Activated B cell treated with CpG ODN at 0.5 μM for 24 hours (primary cell): ENCODE data around the gene RUSF1. TPM values are rescaled to one million over a fixed set of nuclear protein-coding genes. Genes with fewer than 3 reads are reported as not detected.

Experiments
- ATAC-seq: fragments of 200-7000 bp; cut with Tn5 transposase; one replicate; pipeline ENCODE4 v1.10.0; 2021; ENCODE audit warnings: low read depth, mild to moderate bottlenecking, moderate library complexity
- CTCF ChIA-PET: fragments of 350-600 bp; sonication (Branson Sonifier 250); formaldehyde crosslinking; loops from one replicate; lab custom pipeline; 2021; ENCODE audit warnings: antibody characterized with exemption; lab: Charles Lee
- POLR2A ChIA-PET: fragments of 350-600 bp; sonication (Branson Sonifier 250); formaldehyde crosslinking; loops from one replicate; lab custom pipeline; 2021; ENCODE audit warnings: antibody characterized with exemption; lab: Charles Lee
- DNase-seq: peaks from one replicate; pipeline ENCODE4 v3.0.0; 2022
- H3K27ac Mint-ChIP-seq: one replicate; pipeline ENCODE4 v1.8.0; 2020; ENCODE audit warnings: mixed read lengths
- H3K27me3 Mint-ChIP-seq: one replicate; pipeline ENCODE4 v1.8.0; 2021; ENCODE audit warnings: mixed read lengths
- H3K36me3 Mint-ChIP-seq: one replicate; pipeline ENCODE4 v1.8.0; 2021; ENCODE audit warnings: low read depth, mixed read lengths
- H3K4me1 Mint-ChIP-seq: one replicate; pipeline ENCODE4 v1.8.0; 2021; ENCODE audit warnings: mixed read lengths
- H3K4me3 Mint-ChIP-seq: one replicate; pipeline ENCODE4 v1.8.0; 2020; ENCODE audit warnings: mild to moderate bottlenecking, mixed read lengths
- H3K9me3 Mint-ChIP-seq: one replicate; pipeline ENCODE4 v1.8.0; 2020; ENCODE audit warnings: mixed read lengths
- intact Hi-C: fragments of 100-400 bp; cut with micrococcal nuclease; formaldehyde crosslinking; loops from one replicate; pipeline ENCODE4 v1.15.1; 2024
- total RNA-seq: library from RNA; stranded (reverse); gene quantifications from 2 replicates; pipeline ENCODE4 v1.2.3, GENCODE V29; 2022
- TF ChIP-seq, protein P1 (sequence below): fragments of 200-600 bp; IDR thresholded peaks from one replicate; pipeline ENCODE4 v1.8.0; 2022; ENCODE audit warnings: antibody characterized with exemption, mild to moderate bottlenecking

The RUSF1 gene
- total RNA-seq, 1 donor from 2014 or later: 59.7 TPM

DNA sequence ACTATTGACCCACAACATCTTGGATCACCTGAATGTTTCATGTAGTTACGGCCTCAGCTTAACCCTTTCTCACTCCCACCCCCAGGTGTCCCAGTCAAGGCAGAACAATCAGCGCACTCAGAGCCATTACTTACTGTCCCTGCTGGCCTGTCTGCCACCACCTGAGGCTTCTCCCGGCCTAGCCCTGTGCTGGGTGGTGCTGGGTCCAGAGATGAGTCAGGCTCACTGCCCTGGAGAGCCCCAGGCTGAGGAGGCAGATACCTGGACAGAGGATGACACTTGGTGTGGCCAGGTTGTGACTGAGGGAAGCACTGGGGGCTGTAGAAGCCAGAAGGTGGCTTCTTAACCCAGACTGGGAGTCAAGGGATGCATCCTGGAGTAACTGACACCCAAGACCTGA, 29.2 kb downstream of the RUSF1 start:
- TF ChIP-seq, protein P1, sequence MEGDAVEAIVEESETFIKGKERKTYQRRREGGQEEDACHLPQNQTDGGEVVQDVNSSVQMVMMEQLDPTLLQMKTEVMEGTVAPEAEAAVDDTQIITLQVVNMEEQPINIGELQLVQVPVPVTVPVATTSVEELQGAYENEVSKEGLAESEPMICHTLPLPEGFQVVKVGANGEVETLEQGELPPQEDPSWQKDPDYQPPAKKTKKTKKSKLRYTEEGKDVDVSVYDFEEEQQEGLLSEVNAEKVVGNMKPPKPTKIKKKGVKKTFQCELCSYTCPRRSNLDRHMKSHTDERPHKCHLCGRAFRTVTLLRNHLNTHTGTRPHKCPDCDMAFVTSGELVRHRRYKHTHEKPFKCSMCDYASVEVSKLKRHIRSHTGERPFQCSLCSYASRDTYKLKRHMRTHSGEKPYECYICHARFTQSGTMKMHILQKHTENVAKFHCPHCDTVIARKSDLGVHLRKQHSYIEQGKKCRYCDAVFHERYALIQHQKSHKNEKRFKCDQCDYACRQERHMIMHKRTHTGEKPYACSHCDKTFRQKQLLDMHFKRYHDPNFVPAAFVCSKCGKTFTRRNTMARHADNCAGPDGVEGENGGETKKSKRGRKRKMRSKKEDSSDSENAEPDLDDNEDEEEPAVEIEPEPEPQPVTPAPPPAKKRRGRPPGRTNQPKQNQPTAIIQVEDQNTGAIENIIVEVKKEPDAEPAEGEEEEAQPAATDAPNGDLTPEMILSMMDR: no peak
- no peak for ATAC-seq
- H3K9me3 Mint-ChIP-seq: no peaks in the 10 kb centered on the region
- peaks cover 17% of the 10 kb centered on the region for H3K4me1 Mint-ChIP-seq
- intact Hi-C loops: no loop called here
- H3K36me3 Mint-ChIP-seq: no peaks in the 10 kb centered on the region
- CTCF ChIA-PET: no interaction called here
- no peak for DNase-seq
- no peak overlapping the region for H3K27ac Mint-ChIP-seq
- H3K4me3 Mint-ChIP-seq: no peak overlapping the region
- peaks cover 4% of the 10 kb centered on the region for H3K27me3 Mint-ChIP-seq
- POLR2A ChIA-PET: interaction anchor here (0.9 to 4.3 kb wide), 2 partner anchors 9 to 19 kb away, joined by 3 to 27 read pairs; partner anchors contain the start of gene ARMC5

DNA sequence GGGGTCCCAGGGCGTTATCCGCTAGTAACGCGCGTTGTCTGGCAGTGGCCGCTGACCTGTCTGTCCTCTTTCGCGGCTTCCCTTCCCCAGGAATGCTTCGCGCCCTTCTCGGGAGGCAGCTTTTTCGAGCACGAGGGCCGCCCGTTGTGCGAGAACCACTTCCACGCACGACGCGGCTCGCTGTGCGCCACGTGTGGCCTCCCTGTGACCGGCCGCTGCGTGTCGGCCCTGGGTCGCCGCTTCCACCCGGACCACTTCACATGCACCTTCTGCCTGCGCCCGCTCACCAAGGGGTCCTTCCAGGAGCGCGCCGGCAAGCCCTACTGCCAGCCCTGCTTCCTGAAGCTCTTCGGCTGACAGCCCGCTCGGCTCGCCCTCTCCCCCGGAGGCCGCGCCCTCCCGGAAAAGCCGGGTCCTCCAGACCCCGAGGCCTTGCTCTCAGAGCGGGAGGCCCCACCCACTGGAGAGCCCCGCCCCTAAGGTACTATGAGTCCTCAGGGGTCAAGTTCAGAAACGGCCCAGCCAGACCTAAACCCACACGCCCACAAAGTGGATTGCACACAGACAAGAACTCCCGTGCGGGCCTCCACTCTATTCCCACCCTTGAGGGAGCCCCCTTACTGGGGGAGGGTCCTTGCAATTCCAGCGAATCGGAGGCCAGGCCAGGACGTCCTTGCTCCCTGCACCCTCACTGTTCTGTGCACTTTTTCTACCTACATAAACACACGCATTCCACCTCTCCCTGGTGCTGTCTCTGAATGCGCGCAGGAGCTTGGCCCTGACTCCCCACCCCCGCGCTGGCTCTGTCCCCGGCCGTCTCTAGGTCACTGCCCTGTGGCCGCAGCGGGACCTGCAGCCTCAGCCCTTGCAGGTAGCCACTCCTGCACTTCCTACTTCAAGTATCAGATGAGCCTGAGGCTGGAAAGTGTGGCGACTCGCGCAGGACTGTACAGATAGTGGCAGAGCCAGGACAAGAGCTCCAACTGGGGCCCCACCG, 30.7 kb downstream of the RUSF1 start:
- H3K27ac Mint-ChIP-seq: no peak overlapping the region
- ChIA-PET CTCF (interaction anchor here (1.1 kb wide), 1 partner anchor 17 kb away, joined by 4 read pairs; no protein-coding TSS in a partner anchor), POLR2A (interaction anchor here (0.6 to 4.3 kb wide), 6 partner anchors 7 to 395 kb away, joined by 3 to 27 read pairs (median 5); partner anchors contain the start of genes ARMC5 and RUSF1)
- TF ChIP-seq, protein P1: no peak
- H3K4me1 Mint-ChIP-seq: peaks cover 22% of the 10 kb centered on the region
- intact Hi-C loops: loop anchor here (1.0 kb wide), 2 partner anchors 10 to 18 kb away; partner anchors contain the start of gene ARMC5
- no peaks in the 10 kb centered on the region for H3K9me3 Mint-ChIP-seq
- H3K27me3 Mint-ChIP-seq: peaks cover 4% of the 10 kb centered on the region
- ATAC-seq (peak; percentile 40), DNase-seq (peak; percentile 42)
- H3K36me3 Mint-ChIP-seq: no peaks in the 10 kb centered on the region
- peak overlapping the region; percentile 85 for H3K4me3 Mint-ChIP-seq

GRCh38 chr16:31476303-31477219, 31.6 kb downstream of the RUSF1 start:
- Mint-ChIP-seq H3K4me1 (peaks cover 25% of the 10 kb centered on the region), H3K4me3 (peak overlapping the region; percentile 85), H3K27ac (no peak overlapping the region), H3K27me3 (peaks cover 2% of the 10 kb centered on the region), H3K36me3 (no peaks in the 10 kb centered on the region), H3K9me3 (no peaks in the 10 kb centered on the region)
- ChIA-PET POLR2A (interaction anchor here (0.8 to 4.3 kb wide), 4 partner anchors 11 to 351 kb away, joined by 3 to 27 read pairs (median 5); partner anchors contain the start of genes ARMC5 and RUSF1), CTCF (interaction anchor here (1.1 kb wide), 1 partner anchor 16 kb away, joined by 4 read pairs; no protein-coding TSS in a partner anchor)
- TF ChIP-seq, protein P1: no peak
- DNase-seq (peak; percentile 64), ATAC-seq (peak; percentile 92)
- intact Hi-C loops: loop anchor here (1.0 kb wide), 2 partner anchors 11 to 17 kb away; partner anchors contain the start of gene ARMC5

DNA sequence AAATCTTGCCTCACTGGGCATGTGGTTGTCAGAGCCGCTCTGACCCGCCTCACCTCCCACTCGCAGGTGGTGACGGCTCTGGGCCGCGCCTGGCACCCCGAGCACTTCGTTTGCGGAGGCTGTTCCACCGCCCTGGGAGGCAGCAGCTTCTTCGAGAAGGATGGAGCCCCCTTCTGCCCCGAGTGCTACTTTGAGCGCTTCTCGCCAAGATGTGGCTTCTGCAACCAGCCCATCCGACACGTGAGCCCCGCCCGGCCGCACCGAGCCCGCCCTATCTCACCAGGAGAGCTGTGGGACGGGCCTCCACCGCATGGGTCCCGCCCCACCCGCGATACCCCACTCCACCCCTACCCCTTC, 32.3 kb downstream of the RUSF1 start:
- Mint-ChIP-seq H3K4me1 (peaks cover 31% of the 10 kb centered on the region), H3K27me3 (peaks cover 2% of the 10 kb centered on the region), H3K9me3 (no peaks in the 10 kb centered on the region), H3K27ac (no peak overlapping the region), H3K36me3 (no peaks in the 10 kb centered on the region), H3K4me3 (peak overlapping the region; percentile 85)
- TF ChIP-seq, protein P1: no peak
- POLR2A ChIA-PET: interaction anchor here (4.3 kb wide), 1 partner anchor 16 kb away, joined by 27 read pairs; the partner anchor contains the start of gene ARMC5
- no peak for DNase-seq
- no peak for ATAC-seq
- intact Hi-C loops: no loop called here
- CTCF ChIA-PET: no interaction called here
